ELF-1 (cell line): ENCODE data around the gene ABCF3.

Experiments
- DNase-seq: peaks from one replicate; pipeline ENCODE4 v3.0.0-alpha.2; 2016; ENCODE audit warnings: low read depth, low spot score

The ABCF3 gene

DNA sequence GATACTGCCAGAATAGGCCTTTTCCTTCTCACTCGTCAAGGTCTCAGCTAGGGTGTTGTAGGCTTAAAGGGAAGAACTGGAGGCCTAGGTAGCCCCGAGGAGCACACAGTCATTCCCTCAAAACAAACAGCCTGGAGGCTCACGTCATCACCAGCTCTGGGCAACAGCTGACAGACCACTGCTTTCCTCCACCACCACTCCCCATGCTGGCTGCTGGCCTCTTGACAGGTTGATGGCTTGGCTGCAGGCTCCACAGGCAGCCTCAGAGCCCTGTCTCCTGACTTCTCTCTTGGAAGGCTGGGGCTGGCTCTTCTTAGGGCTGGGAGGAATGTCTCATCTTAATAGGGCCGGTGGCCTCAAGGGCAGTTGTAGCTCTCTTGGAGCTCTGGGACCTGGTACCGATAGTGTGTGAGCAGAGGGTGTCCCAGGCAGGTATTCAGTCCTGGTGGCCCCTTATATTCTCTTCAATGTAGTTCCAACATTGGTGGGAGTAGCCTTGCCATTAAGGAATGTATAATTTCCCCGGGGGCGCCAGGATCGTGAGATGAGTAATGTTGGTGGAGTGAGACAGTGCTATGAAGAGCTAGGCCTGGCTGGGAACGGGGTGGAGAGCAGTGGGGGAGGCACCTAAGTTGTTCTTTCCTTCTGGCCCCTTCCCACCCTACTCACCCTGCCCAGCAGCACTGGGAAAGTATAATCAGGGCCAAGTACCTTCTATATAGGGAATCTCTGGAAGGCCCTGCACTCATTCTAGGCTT is 17.5 kb upstream of the ABCF3 start:
- DNase-seq, result no peak

DNA sequence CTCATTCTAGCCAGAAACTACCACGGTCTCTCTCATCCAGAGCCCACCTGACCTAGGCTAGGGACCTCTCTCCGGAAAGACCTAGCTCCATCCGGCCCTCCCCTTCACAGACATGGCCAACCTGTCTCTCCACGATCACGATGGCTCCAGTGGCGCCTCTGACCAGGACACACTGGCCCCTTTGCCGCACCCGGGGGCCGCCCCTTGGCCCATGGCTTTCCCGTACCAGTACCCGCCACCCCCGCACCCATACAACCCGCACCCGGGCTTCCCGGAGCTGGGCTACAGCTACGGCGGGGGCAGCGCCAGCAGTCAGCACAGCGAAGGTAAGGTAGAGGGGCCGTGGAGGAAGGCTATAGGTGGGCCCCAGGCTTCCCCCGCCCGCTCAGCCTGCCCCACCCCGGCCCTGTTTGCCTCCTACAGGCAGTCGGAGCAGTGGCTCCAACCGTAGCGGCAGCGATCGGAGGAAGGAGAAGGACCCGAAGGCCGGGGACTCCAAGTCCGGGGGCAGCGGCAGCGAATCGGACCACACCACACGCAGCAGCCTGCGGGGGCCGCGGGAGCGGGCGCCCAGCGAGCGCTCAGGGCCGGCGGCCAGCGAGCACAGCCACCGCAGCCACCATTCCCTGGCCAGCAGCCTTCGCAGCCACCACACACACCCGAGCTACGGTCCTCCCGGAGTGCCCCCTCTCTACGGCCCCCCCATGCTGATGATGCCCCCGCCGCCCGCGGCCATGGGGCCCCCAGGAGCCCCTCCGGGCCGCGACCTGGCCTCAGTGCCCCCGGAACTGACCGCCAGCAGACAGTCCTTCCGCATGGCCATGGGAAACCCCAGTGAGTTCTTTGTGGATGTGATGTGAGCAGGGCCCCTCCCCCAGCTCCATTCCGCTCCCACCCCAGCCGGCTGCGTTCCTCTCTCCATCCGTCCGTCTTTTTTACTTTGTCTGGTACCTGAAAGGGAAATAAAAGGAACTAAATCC is 15.8 kb upstream of the ABCF3 start:
- peak; percentile 23 for DNase-seq

DNA sequence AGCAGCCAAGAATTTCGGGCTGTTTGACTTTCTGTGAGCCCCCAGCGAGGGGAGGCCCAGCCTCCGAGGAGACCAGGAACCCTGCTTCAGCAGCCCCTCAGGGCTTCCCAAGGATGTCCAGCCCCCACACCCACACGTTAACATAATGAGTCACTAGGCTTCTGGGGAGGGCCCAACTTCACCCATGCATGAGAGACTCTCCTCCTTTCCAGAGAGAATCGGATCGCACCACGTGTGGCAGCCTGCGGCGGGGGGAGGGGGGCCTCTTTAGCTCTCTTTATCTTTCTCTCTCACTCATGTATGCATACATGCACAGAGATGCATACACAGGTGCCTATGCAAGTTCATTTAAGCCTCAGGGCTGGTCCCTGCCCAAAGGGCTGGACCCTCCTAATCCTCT is 14.4 kb upstream of the ABCF3 start:
- DNase-seq, result peak; percentile 68

DNA sequence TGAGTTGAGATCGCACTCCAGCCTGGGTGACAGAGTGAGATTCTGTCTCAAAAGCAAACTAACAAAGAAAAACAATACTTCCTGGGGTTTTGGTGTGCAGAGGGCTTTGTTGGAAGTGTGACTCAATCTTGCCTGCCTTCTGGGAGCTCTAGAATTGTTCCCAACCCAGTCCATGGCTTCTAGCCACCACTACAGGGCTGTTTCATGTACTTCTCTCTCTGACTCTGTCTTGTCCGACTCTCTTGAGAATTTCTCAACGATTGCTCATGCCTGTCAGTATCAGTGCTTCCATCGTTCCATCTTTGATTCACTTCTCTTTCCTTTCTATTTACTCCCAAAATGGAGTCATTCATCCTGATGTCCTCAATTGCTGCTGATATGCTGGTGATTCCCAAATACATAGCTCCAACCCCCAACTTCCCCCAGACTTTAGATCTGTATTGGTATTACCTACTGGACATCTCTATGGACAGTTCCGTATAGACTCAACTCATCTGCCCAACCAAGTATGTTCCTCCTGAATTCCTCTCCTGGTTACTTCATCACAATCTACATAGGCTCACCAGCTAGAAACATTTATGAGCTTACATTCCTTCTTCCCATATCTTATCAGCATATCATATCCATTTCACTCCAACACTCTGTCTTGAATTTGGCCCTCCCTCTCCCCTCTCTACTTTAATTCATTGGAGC is 13.2 kb upstream of the ABCF3 start:
- no peak for DNase-seq

DNA sequence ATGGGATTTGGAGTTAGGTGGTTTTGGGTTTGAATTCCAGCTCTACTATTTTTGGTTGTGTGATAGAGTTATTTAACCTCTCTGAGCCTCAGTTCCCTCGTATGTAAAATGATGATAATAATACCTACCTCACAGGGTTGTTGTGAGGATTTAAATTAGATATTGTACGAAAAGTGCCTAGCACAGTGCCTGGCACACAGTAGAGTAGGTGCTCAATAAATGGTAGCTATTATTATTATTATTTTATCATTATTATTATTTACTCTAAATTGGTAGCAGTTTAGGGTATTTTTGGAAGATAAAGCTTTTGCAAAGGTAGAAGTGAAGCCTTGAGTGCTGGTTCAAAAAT is 12.7 kb upstream of the ABCF3 start:
- DNase-seq, result no peak

DNA sequence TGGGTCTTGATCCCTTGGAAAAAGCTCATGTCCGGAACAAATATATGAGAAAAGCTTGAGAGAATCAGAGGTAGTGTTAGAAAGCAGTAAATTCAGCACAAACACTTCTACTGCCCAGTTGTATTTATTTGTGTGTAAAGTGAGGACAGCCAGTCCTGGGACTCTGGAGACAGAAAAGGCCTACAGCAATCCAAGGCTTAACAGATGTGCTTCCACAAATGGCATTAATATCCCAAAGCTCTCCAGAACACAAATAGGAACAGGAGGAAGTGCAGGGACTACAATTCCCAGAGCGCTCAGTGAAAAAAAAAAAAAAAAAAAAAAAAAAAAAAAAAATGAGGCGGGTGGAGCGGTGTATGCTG is 11.7 kb upstream of the ABCF3 start:
- no peak for DNase-seq

DNA sequence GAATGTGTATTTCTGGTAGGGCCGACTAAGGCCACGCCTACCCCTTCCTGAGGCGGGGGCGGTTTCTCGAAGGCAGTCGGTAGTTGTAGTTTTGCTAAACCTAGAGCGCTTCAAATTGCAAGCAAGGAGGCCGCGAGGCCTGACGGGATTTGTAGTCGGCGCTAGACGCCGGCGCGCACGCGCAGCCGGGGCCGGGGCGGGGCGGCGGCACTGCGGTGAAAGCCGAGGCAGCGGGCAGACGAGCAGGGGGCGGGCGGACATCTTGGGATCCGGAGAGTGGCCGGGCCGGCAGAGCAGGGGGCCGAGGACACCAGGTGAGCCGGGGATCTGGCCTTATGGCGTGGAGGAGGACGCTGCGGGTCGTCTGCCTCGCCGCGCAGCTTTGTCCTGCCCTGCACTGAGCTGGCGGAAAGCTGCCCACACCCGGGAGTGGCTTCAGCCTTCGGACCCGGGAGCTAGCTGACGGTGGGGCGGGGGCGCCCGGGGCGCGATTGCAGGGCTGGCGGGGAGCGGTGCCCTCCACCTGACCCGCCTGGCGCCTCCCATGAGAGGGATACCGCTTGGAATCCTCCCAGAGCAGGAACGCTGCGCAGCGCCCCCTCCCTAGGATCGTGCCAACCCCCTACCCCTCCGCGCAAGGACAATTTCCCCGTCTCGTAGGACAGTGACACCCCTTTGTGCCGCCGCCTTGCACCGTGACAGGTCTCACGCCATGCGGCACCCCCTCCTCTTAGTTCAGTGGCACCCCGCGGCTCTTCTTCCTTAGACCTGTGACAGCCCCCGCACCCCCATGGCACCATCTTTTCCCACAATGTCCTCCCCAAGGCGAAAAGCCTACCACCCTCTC is 11.1 kb upstream of the ABCF3 start, which contains the start of gene AP2M1:
Gene AP2M1 (plus strand): TSS at position 210 of the 847 bp plus-strand sequence. CDS start 2,139 bp downstream, outside the sequence.
- DNase-seq, result peak; percentile 100

DNA sequence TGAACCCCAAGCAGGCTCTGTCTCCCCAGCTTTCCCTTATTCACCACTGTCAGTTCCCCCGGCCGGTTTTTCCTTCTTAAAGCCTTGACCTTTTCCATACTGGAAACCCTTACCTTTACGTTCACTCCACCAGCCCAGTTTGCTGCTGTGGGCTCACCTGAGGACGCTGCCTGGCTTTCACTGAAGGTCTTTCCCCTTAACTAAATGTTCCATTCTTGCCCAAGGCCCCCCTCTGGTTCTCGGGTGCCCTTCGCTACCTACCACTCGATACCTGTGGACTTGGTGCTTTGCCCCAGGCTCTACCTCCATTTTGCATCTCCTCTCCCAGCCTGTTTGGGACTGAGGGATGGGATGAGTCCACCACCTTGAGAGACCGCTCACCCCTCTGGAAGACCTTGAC is 10.5 kb upstream of the ABCF3 start:
- DNase-seq, result peak; percentile 38

DNA sequence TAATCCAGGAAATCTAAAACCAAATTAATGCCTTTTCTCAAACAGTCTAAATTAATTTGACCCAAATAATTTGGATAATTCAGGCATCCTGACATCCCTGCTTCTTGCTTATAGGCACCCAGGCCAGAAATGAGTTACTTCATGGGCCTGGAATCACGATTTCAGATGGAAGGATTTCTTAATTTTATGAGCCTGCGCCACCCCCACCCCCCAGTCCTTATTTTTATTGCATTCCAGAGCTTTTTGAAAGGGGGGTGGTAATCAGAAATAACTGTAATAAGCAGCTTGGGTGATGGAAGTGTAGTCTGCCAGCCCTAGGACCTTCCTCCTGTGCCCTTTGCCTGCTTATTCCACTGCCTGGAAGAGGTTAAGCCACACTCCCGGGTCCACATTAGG is 10.0 kb upstream of the ABCF3 start:
- no peak for DNase-seq

DNA sequence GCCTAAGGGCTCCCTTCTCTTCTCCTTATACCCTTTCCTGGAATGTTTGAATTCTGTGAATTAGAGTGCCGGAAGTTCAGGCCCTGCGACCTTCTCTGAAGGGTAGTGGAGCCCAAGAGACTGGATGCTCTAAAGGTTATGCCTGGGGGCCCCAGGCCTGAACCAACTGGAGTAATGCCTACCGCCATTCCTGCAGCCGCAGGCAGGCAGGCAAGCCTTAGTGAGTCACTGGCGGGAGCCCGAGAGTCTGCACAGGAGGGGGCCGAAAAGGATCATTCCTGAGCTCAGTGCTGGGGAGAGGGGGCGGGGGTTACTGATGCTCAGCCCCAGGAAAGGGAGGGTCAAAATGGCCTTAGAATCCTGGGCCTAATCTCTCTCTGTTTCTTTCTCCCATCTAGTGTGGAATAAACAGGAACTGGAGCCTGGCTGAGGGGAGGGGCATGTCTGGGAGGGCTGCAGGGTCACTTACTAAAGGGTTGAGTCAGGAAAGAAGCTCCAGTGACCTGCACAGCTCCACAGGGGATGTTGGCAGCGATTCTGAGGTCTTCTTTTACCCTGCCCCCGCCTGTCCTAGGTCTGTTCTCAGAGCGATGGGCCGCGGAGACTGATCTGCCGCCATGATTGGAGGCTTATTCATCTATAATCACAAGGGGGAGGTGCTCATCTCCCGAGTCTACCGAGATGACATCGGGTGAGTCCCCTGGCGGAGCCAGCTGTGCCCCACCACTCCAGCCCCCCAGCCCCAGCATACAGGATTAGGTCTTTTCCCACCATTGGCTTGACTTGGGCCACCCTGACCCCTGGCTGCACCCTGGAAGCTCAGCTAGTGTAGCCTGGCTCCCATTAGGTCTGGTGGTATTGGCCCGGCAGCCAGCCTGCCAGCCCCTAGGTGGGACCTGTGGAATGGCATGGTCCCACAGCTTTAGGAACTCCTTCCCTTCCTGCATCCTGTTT is 9.3 kb upstream of the ABCF3 start:
- DNase-seq, result peak; percentile 97

DNA sequence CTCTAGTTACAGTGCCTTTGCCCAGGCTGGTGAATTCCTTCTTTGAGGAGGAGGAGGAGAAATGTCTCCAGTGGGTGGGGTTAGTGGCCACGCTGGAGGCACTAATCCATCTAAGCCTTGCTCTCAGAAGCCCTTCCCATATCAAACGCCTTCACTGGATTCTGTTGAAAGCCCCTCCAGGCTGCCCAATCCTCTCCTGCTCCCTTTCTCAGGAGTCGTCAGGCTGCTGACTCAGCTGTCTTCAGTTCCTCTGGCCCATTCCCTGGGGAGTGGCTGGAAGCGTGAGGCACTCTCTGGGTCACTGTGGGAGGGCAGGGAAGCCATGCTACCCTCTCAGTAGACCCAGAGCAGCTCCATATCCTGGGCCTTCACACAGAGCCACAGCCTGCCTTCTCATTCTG is 8.7 kb upstream of the ABCF3 start:
- DNase-seq, result peak; percentile 90

DNA sequence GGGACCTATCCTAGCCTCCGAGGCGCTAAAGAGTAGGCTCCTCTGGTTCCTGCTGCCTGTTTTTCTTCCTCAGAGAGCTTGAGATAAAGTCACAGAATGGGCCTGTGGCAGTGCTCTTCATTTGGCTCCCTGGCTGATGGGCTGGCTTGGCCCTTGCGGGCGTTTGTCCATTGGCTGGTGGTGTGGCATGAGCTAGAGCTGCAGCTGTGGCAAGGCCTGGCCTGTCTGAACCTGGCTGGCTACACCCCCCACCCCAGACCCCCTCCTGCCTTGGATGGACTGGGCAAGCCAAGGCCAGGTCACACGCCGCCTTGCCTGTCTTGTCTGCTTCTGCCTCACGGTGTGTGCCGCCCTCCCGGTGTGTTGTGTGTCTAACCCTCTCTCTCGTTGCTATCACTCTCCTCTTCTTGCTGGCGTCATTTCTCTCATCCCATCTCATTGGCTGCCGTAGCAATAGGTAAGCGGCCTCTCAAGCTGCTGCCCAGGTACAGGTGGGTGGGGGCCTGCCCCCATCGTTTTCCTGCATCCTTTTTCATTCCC is 8.2 kb upstream of the ABCF3 start:
- DNase-seq, result no peak

DNA sequence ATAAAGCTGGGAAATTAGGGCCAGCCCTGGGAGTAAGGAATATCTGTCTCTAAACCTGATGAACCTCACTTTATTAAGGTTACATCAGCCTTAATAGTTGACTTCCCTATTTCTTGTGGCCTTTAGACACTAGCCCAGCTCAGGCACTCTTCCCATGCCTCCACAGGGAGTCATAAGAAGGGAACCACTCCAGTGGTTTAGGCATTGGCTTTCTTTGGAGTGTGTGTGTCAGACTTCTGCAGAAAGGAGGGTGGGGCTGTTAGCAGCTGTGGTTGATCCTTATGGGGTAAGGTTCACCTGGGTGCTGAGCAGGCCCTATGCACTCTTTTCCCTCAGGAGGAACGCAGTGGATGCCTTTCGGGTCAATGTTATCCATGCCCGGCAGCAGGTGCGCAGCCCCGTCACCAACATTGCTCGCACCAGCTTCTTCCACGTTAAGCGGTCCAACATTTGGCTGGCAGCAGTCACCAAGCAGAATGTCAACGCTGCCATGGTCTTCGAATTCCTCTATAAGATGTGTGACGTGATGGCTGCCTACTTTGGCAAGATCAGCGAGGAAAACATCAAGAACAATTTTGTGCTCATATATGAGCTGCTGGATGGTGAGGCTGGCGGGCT is 7.4 kb upstream of the ABCF3 start:
- DNase-seq, result no peak

DNA sequence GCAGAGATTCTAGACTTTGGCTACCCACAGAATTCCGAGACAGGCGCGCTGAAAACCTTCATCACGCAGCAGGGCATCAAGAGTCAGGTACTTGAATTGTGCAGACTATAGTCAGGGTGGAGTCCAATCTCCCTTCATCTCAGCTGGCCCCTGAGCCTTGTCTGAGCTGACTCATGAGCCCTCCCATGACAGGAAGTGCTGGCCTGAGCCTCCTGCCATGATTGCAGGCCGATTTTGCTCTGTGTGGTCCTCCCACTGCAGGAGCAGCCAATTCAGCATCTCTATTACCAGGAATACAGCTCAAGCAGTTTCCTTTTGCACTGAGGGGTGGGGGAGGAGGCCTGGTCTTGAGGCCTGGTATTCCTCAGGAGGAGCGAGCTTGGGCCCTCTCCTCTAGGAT is 5.8 kb upstream of the ABCF3 start:
- DNase-seq, result no peak

DNA sequence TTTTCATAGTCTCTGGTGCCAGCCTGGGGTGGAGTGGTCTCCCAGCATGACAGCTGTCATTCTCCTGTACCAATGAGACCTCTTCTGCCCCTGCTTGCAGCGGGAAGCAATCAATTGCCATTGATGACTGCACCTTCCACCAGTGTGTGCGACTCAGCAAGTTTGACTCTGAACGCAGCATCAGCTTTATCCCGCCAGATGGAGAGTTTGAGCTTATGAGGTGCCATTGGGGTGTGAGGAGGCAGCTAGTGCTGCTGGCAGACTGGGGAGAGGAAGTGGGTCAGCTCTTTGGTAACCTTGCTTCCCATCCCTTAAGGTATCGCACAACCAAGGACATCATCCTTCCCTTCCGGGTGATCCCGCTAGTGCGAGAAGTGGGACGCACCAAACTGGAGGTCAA is 4.4 kb upstream of the ABCF3 start:
- DNase-seq, result no peak

DNA sequence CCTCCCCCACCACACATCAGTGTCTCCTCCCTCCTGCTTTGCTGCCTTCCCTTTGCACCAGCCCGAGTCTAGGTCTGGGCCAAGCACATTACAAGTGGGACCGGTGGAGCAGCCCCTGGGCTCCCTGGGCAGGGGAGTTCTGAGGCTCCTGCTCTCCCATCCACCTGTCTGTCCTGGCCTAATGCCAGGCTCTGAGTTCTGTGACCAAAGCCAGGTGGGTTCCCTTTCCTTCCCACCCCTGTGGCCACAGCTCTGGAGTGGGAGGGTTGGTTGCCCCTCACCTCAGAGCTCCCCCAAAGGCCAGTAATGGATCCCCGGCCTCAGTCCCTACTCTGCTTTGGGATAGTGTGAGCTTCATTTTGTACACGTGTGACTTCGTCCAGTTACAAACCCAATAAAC is 2.3 kb upstream of the ABCF3 start:
- peak; percentile 8 for DNase-seq

DNA sequence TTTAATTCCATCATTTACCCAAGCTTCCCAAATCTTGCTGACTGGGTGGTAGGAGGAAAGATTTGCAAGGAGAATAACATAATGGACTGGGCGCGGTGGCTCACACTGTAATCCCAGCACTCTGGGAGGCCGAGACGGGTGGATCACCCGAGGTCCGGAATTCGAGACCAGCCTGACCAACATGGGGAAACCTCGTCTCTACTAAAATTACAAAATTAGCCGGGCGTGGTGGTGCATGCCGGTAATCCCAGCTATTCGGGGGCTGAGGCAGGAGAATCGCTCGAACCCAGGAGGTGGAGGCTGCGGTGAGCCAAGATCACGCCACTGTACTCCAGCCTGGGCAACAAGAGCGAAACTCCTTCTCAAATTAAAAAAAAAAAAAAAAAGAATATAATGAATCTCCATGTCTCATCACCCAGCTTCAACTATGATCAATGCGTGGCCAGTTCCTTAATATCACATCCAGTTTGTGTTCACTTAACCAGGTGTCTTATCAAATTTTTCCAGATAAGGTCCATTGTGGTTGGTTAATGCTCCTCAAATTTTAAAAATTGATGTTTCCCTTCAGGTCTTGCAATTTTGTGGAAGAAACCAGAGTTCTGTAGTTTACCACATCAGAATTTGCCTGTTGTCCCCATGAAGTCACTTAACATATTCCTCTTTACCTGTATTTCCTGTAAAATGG is 1.3 kb upstream of the ABCF3 start:
- DNase-seq, result no peak

DNA sequence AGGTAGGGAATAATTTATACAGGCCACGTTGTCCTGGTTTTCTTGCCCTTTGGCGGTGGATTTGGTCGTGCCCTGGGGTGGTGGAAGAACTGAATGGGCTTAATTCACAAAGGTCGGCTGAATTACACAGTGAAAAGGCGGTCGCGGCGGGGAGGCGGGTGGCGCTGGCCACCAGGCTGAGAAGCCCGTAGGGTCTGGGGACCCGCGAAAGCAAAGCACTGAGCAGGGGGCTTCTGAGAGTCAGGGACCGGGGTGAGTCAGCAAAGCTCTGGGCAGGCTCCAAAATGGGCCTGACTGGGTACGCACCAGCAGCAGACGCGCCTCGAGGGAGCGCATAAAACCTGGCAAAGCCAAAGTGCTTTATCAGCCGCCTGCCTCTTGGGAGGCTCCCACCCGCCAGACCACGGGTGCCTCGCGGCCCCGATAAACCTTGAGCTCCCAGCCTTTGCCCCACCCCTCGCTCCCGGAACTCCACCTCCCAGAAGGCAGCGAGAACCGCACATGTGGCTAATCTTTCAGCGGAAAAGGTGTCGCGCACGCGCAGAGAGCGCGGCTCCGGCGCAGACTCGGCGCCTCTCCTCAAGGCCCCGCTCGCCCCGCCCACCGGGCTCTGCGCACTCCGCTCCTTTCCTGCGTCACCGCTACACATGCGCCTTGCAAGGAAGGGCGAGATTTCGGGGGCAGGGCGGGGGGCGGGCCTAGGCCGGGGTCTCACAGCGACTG is 377 bp upstream of the ABCF3 start:
- DNase-seq, result peak; percentile 99
